GM18520 (cell line): ENCODE measurements around the gene UST.
"Not testable (repeated sequence)": the region's sequence is repeated elsewhere in the genome, so short reads cannot be mapped to it uniquely, and the experiment has no call there.

Experiments used
- ATAC-seq: cut with Tn5 transposase; IDR thresholded peaks from one replicate; pipeline ENCODE4 v1.9.1; 2021; ENCODE audit not compliant: unreplicated experiment

The UST gene

GRCh38 chr6:148934961-148935360 is 188.1 kb downstream of the UST start:
- no peak for ATAC-seq

- ATAC-seq, result no peak
These were observed 189.0 kb downstream of the UST start for GRCh38 chr6:148935705-148936435.

- ATAC-seq, result no peak
These were observed 196.6 kb downstream of the UST start for GRCh38 chr6:148943451-148943850.

- ATAC-seq, result no peak
These were observed 197.8 kb downstream of the UST start for GRCh38 chr6:148944608-148945007.

GRCh38 chr6:148945301-148946021 is 198.6 kb downstream of the UST start:
- ATAC-seq, result no peak

- no peak for ATAC-seq
These were observed 201.0 kb downstream of the UST start for GRCh38 chr6:148947621-148948444.

GRCh38 chr6:148951662-148952061 is 204.8 kb downstream of the UST start:
- ATAC-seq, result no peak

GRCh38 chr6:148952147-148953035 is 205.6 kb downstream of the UST start:
- ATAC-seq, result no peak

- no peak for ATAC-seq
These were observed 207.6 kb downstream of the UST start for GRCh38 chr6:148954461-148954860.

- no peak for ATAC-seq
These were observed 208.1 kb downstream of the UST start for GRCh38 chr6:148954934-148955333.

GRCh38 chr6:148955441-148955840 is 208.6 kb downstream of the UST start:
- ATAC-seq, result no peak

GRCh38 chr6:148956163-148956562 is 209.3 kb downstream of the UST start:
- not testable (repeated sequence) for ATAC-seq

- no peak for ATAC-seq
These were observed 210.9 kb downstream of the UST start for GRCh38 chr6:148957752-148958151.

GRCh38 chr6:148959008-148959407 is 212.2 kb downstream of the UST start:
- no peak for ATAC-seq

- no peak for ATAC-seq
These were observed 212.7 kb downstream of the UST start for GRCh38 chr6:148959501-148959900.

- no peak for ATAC-seq
These were observed 216.2 kb downstream of the UST start for GRCh38 chr6:148962854-148963515.

GRCh38 chr6:148963738-148964137 is 216.9 kb downstream of the UST start:
- ATAC-seq, result no peak

GRCh38 chr6:148964467-148964866 is 217.6 kb downstream of the UST start:
- no peak for ATAC-seq

- ATAC-seq, result no peak
These were observed 218.5 kb downstream of the UST start for GRCh38 chr6:148965287-148965686.

- ATAC-seq, result no peak
These were observed 220.2 kb downstream of the UST start for GRCh38 chr6:148967011-148967520.
